ENCODE results near the gene MAD2L1BP. TPM values are rescaled to one million over a fixed set of nuclear protein-coding genes. Genes with fewer than 3 reads are reported as not detected.

MAD2L1BP gene
- total RNA-seq, 4 donors from 2014 or later = 20.8 to 31.1 (median 27.7) TPM

DNA sequence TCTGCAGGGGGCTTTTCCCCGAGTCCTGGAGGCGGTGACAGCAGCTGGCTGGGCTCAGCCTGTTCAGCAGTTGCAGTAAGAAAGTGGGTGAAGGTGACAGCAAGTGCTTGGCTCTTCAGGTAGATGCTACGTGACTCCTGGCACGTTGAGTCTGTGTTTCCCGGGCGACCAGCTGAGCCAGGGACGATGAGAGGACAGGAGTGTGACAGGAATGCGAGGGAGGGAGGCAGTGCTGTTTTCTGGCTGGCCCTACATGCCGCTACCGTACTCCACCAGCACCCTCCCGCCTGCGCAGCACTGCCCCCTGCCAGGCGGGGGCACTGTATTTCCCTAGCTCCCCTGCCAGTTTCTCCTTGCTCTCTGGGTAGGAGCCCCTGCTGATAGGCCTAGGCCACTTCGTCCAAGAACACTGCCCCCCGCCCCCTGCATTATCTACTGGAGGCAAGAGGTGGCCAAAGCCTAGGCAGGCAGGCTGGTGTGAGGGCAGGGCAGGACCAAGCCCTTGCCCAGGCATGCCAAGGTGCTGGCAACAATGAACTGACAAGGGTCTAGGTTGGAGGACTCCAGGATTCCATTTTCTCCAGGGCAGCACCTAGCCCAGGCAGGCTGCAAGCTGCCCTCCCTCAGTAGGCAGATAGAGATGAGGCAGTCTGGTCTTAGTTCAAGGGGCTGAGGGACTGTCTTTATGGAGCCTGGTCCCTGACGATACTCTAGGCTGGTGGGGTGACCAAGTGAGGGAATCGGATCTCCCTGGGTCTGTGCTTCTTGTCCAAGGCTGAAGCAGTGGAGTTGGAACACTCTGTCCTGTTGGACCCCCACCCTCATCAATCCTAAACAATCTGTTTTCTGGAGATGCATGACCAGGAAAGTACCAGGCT is 32.8 kb downstream of the MAD2L1BP start:
- intact Hi-C loops (cut with DNase I; ENCODE audit: low total_unique reads) = loop anchor here (5.0 kb wide), 2 partner anchors 94 to 409 kb away; no protein-coding TSS in a partner anchor
- peak; percentile 42 to 88 for DNase-seq (ENCODE audit: low spot score in 2 of 2)
- 23 to 24% methylated on average over 16 to 17 of the region's 17 CpGs for WGBS, 2 donors
- TF ChIP-seq POLR2A (IDR thresholded peaks at IDR 0.05) = no peak
- TF ChIP-seq, protein P1, sequence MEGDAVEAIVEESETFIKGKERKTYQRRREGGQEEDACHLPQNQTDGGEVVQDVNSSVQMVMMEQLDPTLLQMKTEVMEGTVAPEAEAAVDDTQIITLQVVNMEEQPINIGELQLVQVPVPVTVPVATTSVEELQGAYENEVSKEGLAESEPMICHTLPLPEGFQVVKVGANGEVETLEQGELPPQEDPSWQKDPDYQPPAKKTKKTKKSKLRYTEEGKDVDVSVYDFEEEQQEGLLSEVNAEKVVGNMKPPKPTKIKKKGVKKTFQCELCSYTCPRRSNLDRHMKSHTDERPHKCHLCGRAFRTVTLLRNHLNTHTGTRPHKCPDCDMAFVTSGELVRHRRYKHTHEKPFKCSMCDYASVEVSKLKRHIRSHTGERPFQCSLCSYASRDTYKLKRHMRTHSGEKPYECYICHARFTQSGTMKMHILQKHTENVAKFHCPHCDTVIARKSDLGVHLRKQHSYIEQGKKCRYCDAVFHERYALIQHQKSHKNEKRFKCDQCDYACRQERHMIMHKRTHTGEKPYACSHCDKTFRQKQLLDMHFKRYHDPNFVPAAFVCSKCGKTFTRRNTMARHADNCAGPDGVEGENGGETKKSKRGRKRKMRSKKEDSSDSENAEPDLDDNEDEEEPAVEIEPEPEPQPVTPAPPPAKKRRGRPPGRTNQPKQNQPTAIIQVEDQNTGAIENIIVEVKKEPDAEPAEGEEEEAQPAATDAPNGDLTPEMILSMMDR (IDR thresholded peaks at IDR 0.05) = no peak
- no peak overlapping the region for H3K4me3 ChIP-seq (ENCODE audit: low read depth, poor library complexity, severe bottlenecking)

DNA sequence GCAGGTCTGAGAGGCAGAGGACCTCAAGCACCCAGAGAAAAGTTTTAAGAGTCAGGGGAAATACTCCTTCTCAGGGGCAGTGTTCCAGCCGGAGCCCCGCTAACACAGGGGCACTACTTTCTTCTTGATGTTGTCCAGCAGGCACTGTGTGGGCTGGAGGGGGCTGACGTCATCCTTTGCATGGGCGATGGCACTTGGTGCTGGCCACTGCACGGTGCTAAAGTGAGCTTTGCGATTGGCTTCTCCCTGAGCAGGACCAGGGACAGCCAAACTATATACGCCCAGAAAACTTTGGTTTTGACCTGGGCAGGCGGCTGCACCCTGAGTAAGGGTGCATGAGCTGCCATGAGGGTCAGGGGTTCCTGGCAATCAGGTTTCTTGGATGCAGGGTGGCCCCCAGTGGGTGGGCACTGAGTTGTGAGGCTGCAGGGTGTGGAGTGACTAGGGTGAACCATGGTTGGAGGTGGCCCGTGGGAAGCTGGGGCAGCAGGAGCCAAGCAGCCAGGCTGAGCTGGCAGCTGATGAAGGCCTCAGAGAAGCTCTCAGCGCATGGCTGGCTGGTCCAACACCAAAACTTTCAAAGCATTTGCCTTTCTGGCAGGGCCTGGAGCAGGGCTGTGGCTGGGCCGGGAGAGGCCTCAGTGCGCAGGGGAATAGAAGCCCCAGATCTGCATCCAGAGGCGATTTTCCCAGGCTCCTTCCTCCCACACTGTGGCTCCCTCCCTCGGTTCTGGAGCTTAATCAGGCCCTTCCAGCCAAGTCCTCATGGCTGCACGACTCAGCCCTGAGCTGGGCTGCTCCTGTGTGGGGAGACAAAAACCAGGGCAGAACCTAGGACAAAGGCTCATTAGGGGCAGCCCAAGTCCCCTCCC is 33.6 kb downstream of the MAD2L1BP start:
- intact Hi-C loops (cut with DNase I; ENCODE audit: low total_unique reads) = loop anchor here (5.0 kb wide), 2 partner anchors 93 to 408 kb away; no protein-coding TSS in a partner anchor
- WGBS, 2 donors = 32 to 37% methylated on average over 12 to 15 of the region's 15 CpGs
- H3K4me3 ChIP-seq (ENCODE audit: low read depth, poor library complexity, severe bottlenecking) = no peak overlapping the region
- DNase-seq (ENCODE audit: low spot score in 2 of 2) = peak in 1 of 2 donors; percentile 89
- TF ChIP-seq, protein P1 (IDR thresholded peaks at IDR 0.05) = no peak
- no peak for TF ChIP-seq POLR2A (IDR thresholded peaks at IDR 0.05)

DNA sequence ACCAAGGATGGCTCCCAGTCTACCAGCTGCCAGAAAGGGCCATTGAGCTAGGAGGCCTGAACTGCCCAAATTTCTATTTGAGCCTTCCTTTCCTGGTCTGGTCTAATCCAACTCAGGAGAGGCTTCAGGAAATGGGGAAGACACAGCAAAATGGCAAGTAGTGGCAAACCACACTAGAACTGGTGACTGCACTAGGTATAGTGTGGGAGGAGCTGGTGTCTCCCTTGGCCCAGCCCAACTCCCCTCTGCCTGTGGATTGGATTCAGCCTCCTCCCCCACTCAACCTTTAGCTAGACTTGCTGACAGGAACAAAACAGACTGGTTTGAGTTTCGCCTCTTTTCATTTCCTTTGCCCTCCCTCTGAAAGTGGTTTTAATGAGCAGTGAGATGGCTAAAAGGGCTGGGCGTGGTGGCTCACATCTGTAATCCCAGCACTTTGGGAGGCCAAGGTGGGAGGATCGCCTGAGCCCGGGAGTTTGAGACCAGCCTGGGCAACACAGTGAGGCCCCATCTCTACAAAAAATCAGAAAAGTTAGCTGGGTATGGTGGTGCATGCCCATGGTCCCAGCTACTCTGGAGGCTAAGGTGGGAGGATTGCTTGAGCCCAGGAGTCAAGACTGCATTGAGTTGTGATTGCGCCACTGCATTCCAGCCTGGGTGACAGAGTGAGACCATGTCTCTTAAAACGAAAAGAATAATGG is 34.4 kb downstream of the MAD2L1BP start:
- no peak for DNase-seq (ENCODE audit: low spot score in 2 of 2)
- H3K4me3 ChIP-seq (ENCODE audit: low read depth, poor library complexity, severe bottlenecking) = no peak overlapping the region
- intact Hi-C loops (cut with DNase I; ENCODE audit: low total_unique reads) = loop anchor here (5.0 kb wide), 2 partner anchors 92 to 407 kb away; no protein-coding TSS in a partner anchor
- WGBS, 2 donors = 66 to 80% methylated on average over 6 of the region's 6 CpGs
- TF ChIP-seq, protein P1 (IDR thresholded peaks at IDR 0.05) = no peak
- no peak for TF ChIP-seq POLR2A (IDR thresholded peaks at IDR 0.05)

DNA sequence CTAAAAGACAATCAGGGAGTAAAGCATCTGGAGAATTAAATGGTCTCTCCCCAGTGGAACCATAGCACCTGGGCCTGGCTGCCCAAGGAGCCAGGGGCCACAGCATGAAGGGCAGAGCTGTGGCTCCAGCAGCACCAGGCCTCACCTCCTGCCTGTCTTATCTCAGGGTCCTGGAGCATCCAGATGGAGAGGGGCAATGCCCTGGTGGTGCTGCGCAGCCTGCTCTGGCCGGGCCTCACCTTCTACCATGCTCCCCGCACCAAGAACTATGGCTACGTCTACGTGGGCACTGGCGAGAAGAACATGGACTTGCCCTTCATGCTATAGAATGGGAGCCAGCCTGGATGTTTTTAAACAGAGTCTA is 35.0 kb downstream of the MAD2L1BP start:
- WGBS, 2 donors = 96 to 97% methylated on average over 6 of the region's 6 CpGs
- no peak for DNase-seq (ENCODE audit: low spot score in 2 of 2)
- intact Hi-C loops (cut with DNase I; ENCODE audit: low total_unique reads) = no loop called here
- H3K4me3 ChIP-seq (ENCODE audit: low read depth, poor library complexity, severe bottlenecking) = no peak overlapping the region
- TF ChIP-seq, protein P1 (IDR thresholded peaks at IDR 0.05) = no peak
- TF ChIP-seq POLR2A (IDR thresholded peaks at IDR 0.05) = no peak

DNA sequence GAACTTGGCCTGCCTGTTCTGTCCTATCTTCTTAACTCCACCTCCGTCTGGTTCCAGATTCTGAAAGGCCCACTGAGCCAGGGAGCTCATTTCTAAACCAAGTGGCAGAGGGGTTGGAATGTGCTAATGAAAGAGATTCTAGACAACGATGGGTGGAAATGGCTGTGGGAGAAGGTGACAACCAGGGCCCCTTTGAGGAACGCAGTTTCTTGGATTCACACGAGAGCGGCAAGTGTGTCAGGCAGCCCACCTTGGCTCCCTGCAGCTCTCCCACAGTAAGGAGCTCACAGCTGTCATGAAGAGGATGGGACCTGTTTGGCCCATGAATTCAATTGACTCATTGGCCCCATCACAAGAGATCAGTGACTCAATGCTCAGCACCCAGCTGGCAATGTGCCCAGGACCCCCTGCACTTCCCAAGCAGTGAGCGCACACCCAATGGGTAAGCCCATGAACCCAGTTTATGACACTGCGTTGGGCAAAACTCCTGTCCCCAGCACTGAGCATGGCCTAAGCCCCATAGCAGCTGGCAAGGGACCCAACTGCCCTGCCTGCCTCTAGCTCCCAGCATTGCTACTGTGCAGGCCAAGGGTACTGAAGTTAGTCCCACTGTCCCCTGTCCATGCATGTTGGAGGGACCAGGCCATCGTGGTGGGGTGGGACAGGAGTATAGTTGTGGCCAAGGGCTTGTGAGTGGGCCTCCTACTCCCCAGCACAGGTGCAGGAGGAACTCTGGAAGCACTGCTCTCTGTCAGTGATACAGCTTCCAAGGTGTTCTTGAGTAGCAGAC is 35.6 kb downstream of the MAD2L1BP start:
- DNase-seq (ENCODE audit: low spot score in 2 of 2) = no peak
- 90 to 94% methylated on average over 7 to 8 of the region's 8 CpGs for WGBS, 2 donors
- no peak for TF ChIP-seq POLR2A (IDR thresholded peaks at IDR 0.05)
- TF ChIP-seq, protein P1 (IDR thresholded peaks at IDR 0.05) = no peak
- no peak overlapping the region for H3K4me3 ChIP-seq (ENCODE audit: low read depth, poor library complexity, severe bottlenecking)
- intact Hi-C loops (cut with DNase I; ENCODE audit: low total_unique reads) = no loop called here
